ENCODE measurements around the gene SIGLEC5.

DNA sequence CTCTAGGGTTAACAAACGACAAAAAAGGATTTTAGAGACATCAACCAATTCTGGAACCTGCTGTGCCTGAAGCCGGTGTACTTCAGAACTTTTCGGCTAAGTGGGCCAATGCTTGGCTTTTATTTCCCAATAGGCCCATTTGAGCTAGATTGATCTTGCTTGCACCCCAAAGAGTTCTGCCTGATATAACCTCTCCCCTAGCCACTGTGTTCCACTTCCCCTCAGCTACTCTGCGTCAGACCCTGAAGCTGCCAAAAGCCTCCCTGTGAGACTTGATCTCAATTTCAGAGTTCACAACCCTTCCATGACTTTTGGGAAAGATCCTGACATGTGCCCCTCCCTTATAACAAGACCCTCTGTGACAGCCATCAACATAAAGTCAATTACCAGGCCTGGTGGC is 22.1 kb upstream of the SIGLEC5 start:
- TF ChIP-seq FOXM1 (IDR thresholded peaks at IDR 0.05; ENCODE audit: borderline replicate concordance, low read depth), result no peak
- no peak for TF ChIP-seq CREB1 (IDR thresholded peaks at IDR 0.05; ENCODE audit: low read depth)
- TF ChIP-seq TCF12 (IDR thresholded peaks at IDR 0.05; ENCODE audit: low read depth), result no peak
- TF ChIP-seq, protein P1, sequence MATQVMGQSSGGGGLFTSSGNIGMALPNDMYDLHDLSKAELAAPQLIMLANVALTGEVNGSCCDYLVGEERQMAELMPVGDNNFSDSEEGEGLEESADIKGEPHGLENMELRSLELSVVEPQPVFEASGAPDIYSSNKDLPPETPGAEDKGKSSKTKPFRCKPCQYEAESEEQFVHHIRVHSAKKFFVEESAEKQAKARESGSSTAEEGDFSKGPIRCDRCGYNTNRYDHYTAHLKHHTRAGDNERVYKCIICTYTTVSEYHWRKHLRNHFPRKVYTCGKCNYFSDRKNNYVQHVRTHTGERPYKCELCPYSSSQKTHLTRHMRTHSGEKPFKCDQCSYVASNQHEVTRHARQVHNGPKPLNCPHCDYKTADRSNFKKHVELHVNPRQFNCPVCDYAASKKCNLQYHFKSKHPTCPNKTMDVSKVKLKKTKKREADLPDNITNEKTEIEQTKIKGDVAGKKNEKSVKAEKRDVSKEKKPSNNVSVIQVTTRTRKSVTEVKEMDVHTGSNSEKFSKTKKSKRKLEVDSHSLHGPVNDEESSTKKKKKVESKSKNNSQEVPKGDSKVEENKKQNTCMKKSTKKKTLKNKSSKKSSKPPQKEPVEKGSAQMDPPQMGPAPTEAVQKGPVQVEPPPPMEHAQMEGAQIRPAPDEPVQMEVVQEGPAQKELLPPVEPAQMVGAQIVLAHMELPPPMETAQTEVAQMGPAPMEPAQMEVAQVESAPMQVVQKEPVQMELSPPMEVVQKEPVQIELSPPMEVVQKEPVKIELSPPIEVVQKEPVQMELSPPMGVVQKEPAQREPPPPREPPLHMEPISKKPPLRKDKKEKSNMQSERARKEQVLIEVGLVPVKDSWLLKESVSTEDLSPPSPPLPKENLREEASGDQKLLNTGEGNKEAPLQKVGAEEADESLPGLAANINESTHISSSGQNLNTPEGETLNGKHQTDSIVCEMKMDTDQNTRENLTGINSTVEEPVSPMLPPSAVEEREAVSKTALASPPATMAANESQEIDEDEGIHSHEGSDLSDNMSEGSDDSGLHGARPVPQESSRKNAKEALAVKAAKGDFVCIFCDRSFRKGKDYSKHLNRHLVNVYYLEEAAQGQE (IDR thresholded peaks at IDR 0.05; ENCODE audit: low read depth), result no peak
- TF ChIP-seq EP300 (IDR thresholded peaks at IDR 0.05; ENCODE audit: borderline replicate concordance), result no peak
- no peak for TF ChIP-seq ZBTB7A (IDR thresholded peaks at IDR 0.05; ENCODE audit: low read depth)
- TF ChIP-seq NFIC (IDR thresholded peaks at IDR 0.05), result no peak
- TF ChIP-seq, protein P2, sequence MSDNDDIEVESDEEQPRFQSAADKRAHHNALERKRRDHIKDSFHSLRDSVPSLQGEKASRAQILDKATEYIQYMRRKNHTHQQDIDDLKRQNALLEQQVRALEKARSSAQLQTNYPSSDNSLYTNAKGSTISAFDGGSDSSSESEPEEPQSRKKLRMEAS (IDR thresholded peaks at IDR 0.05), result no peak
- TF ChIP-seq, protein P3, sequence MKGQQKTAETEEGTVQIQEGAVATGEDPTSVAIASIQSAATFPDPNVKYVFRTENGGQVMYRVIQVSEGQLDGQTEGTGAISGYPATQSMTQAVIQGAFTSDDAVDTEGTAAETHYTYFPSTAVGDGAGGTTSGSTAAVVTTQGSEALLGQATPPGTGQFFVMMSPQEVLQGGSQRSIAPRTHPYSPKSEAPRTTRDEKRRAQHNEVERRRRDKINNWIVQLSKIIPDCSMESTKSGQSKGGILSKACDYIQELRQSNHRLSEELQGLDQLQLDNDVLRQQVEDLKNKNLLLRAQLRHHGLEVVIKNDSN (IDR thresholded peaks at IDR 0.05), result no peak
- TF ChIP-seq YY1 (IDR thresholded peaks at IDR 0.05; ENCODE audit: low read depth), result no peak
- no peak for TF ChIP-seq EGR1 (IDR thresholded peaks at IDR 0.05)
- no peak for TF ChIP-seq TAF1 (IDR thresholded peaks at IDR 0.05; ENCODE audit: low read depth)
- TF ChIP-seq CEBPB (IDR thresholded peaks at IDR 0.05), result no peak
- TF ChIP-seq RAD21 (IDR thresholded peaks at IDR 0.05; ENCODE audit: low read depth), result no peak

All from Ishikawa (cell line).